SU-DHL-6 (cell line): ENCODE measurements around the gene NACC1.

Experiments used
- H2AFZ ChIP-seq: fragments of 200-600 bp; sonication (generic); 2 replicates; pipeline ENCODE4 v1.6.1; 2014; ENCODE audit warnings: low read depth, mild to moderate bottlenecking, moderate library complexity, mixed read lengths, antibody characterized with exemption, low read length; ENCODE audit not compliant: severe bottlenecking
- H3F3A ChIP-seq: fragments of 200-600 bp; shearing (Covaris generic); 2 replicates; pipeline ENCODE4 v1.6.0; 2016; ENCODE audit warnings: antibody characterized with exemption, mild to moderate bottlenecking; ENCODE audit not compliant: insufficient read depth
- H3K27ac ChIP-seq: fragments of 200-600 bp; sonication (generic); 2 replicates; pipeline ENCODE4 v1.5.1; 2016; ENCODE audit warnings: low read depth, mild to moderate bottlenecking, low read length, moderate library complexity, mixed read lengths
- H3K27me3 ChIP-seq: fragments of 200-600 bp; sonication (generic), shearing (Covaris generic); 2 replicates; pipeline ENCODE4 v1.6.0; 2014; ENCODE audit warnings: mild to moderate bottlenecking, low read length
- H3K36me3 ChIP-seq: fragments of 200-600 bp; sonication (generic); 2 replicates; pipeline ENCODE4 v1.6.1; 2014; ENCODE audit warnings: mild to moderate bottlenecking, low read length, mixed read lengths
- H3K4me2 ChIP-seq: fragments of 300-600, 200-600 bp; shearing (Covaris generic), sonication (generic); 2 replicates; pipeline ENCODE4 v1.6.0; 2014; ENCODE audit warnings: low read length, low read depth, mild to moderate bottlenecking; ENCODE audit not compliant: poor library complexity, severe bottlenecking
- H3K4me3 ChIP-seq: fragments of 200-600 bp; sonication (generic); 2 replicates; pipeline ENCODE4 v1.5.1; 2014; ENCODE audit warnings: antibody characterized with exemption, low read length, mild to moderate bottlenecking, mixed read lengths; ENCODE audit not compliant: insufficient read depth, poor library complexity, severe bottlenecking
- H3K79me2 ChIP-seq: fragments of 200-600 bp; sonication (generic); 2 replicates; pipeline ENCODE4 v1.6.1; 2014; ENCODE audit warnings: mild to moderate bottlenecking, low read length, moderate library complexity; ENCODE audit not compliant: insufficient read depth
- H3K9ac ChIP-seq: fragments of 200-600 bp; sonication (generic); 2 replicates; pipeline ENCODE4 v1.7.0; 2014; ENCODE audit warnings: mild to moderate bottlenecking, low read length
- H3K9me2 ChIP-seq: fragments of 200-600 bp; sonication (generic); replicated peaks from 2 replicates; pipeline ENCODE4 v1.6.1; 2014; ENCODE audit warnings: low read length; ENCODE audit not compliant: insufficient read depth
- H3K9me3 ChIP-seq: fragments of 200-600 bp; sonication (generic); 2 replicates; pipeline ENCODE4 v1.6.1; 2014; ENCODE audit warnings: low read length, mixed read lengths; ENCODE audit not compliant: insufficient read depth
- H4K20me1 ChIP-seq: fragments of 200-600 bp; sonication (generic); 2 replicates; pipeline ENCODE4 v1.6.1; 2014; ENCODE audit warnings: low read depth, mild to moderate bottlenecking, antibody characterized with exemption, low read length, moderate library complexity, mixed read lengths
- CTCF ChIP-seq: fragments of 200-600 bp; sonication (generic); IDR thresholded peaks from one replicate; pipeline ENCODE4 v1.5.1; 2017; ENCODE audit warnings: antibody characterized with exemption, mild to moderate bottlenecking, low read length, moderate library complexity; ENCODE audit not compliant: insufficient read depth, poor library complexity, severe bottlenecking
- EZH2phosphoT487 ChIP-seq: fragments of 200-600 bp; sonication (generic), shearing (Covaris generic); conservative IDR thresholded peaks from 2 replicates; pipeline ENCODE4 v1.6.1; 2018; ENCODE audit warnings: mild to moderate bottlenecking, antibody characterized with exemption, low read length, moderate library complexity, mixed read lengths

The NACC1 gene

GRCh38 chr19:13117772-13118423 lies at the start of gene NACC1:
NACC1 (plus strand) TSS chr19:13118264; CDS start chr19:13135208, 16,944 bp downstream.
- Histone ChIP-seq H3K79me2 (peaks cover 56% of the 10 kb centered on the region), H3K36me3 (0 out of 2 replicates have a peak, but pooled peaks cover 2% of the 10 kb centered on the region)

GRCh38 chr19:13069415-13070359 lies 48.4 kb upstream of the NACC1 start:
- Histone ChIP-seq H4K20me1 (no peaks in the 10 kb centered on the region), H3K4me2 (no peak overlapping the region), H3K4me3 (no peak overlapping the region), H3K27me3 (no peaks in the 10 kb centered on the region), H3K27ac (no peak overlapping the region), H3K9ac (no peak overlapping the region), H2AFZ (no peak overlapping the region), H3F3A (no peaks in the 10 kb centered on the region), H3K9me3 (no peaks in the 10 kb centered on the region), H3K36me3 (no peaks in the 10 kb centered on the region), H3K9me2 (no peaks in the 10 kb centered on the region), H3K79me2 (no peaks in the 10 kb centered on the region)
- TF ChIP-seq CTCF, result no peak
- no peak for TF ChIP-seq EZH2phosphoT487

More at GRCh38 chr19:13117772-13118423, at the start of gene NACC1:
- Histone ChIP-seq H3K4me2 (peak within 1 kb of the TSS; percentile 74), H3K27me3 (no peaks in the 10 kb centered on the region), H3K4me3 (peak within 1 kb of the TSS; percentile 100), H3K27ac (peak within 1 kb of the TSS; percentile 79), H3K9me2 (no peaks in the 10 kb centered on the region), H3F3A (peaks cover 8% of the 10 kb centered on the region), H3K9me3 (no peaks in the 10 kb centered on the region), H2AFZ (peak within 1 kb of the TSS; percentile 77), H4K20me1 (no peaks in the 10 kb centered on the region), H3K9ac (peak within 1 kb of the TSS; percentile 91)
- TF ChIP-seq CTCF (no peak), EZH2phosphoT487 (no peak)

GRCh38 chr19:13070425-13071140 lies 47.5 kb upstream of the NACC1 start:
- H3K9ac ChIP-seq, result no peak overlapping the region
- H3K27ac ChIP-seq, result no peak overlapping the region
- TF ChIP-seq EZH2phosphoT487 (no peak), CTCF (no peak)
- H4K20me1 ChIP-seq, result no peaks in the 10 kb centered on the region
- no peaks in the 10 kb centered on the region for H3K9me3 ChIP-seq
- H3K4me2 ChIP-seq, result no peak overlapping the region
- H3K4me3 ChIP-seq, result no peak overlapping the region
- H3K79me2 ChIP-seq, result no peaks in the 10 kb centered on the region
- no peaks in the 10 kb centered on the region for H3F3A ChIP-seq
- H2AFZ ChIP-seq, result no peak overlapping the region
- H3K9me2 ChIP-seq, result no peaks in the 10 kb centered on the region
- H3K27me3 ChIP-seq, result no peaks in the 10 kb centered on the region
- no peaks in the 10 kb centered on the region for H3K36me3 ChIP-seq
